ENCODE data around the gene SDK1. TPM values are rescaled to one million over a fixed set of nuclear protein-coding genes. Genes with fewer than 3 reads are reported as not detected.

Gene SDK1
- polyA plus RNA-seq, 2 of the 4 experiments (the other 2 are of a cell fraction): 0.12 to 0.28 TPM

DNA sequence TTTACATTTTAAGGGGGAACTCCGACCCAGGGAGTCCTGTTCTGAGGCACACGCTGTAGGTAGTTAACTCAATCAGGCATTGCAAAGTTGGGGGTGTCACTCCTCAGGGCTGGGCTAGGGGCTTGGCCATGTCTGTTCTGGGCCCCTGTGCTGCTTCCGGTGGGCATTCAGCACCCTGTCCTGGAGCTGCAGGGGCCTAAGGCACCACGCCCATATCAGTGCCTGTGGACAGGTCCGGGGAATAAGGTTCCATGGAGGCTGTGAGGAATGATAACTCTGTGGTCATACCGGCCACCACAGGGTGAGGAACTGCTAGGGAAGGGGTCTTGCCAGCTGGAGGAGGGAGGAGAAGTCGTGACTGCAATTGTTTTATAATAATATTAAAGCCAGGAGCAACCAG, 842.0 kb downstream of the SDK1 start:
- ChIA-PET POLR2A (no interaction called here), CTCF (no interaction called here)
- Histone ChIP-seq H3K27ac (no peak overlapping the region), H3K4me2 (no peak overlapping the region), H3K9me3 (no peaks in the 10 kb centered on the region), H3K4me3 (no peak overlapping the region), H3K4me1 (no peaks in the 10 kb centered on the region)
- FAIRE-seq (no peak), ATAC-seq (no peak), DNase-seq (ENCODE audit: low read depth in 1 of 2, low spot score in 1 of 2) (no peak)
- no peak for TF ChIP-seq RAD21 (conservative IDR thresholded peaks at IDR 0.05 in 1 of 2, IDR thresholded peaks at IDR 0.05 in 1 of 2)
- TF ChIP-seq NFE2L2 (conservative IDR thresholded peaks at IDR 0.05; ENCODE audit: low read length): no peak
- TF ChIP-seq, protein P1, sequence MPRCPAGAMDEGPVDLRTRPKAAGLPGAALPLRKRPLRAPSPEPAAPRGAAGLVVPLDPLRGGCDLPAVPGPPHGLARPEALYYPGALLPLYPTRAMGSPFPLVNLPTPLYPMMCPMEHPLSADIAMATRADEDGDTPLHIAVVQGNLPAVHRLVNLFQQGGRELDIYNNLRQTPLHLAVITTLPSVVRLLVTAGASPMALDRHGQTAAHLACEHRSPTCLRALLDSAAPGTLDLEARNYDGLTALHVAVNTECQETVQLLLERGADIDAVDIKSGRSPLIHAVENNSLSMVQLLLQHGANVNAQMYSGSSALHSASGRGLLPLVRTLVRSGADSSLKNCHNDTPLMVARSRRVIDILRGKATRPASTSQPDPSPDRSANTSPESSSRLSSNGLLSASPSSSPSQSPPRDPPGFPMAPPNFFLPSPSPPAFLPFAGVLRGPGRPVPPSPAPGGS (IDR thresholded peaks at IDR 0.05): no peak
- no peak for TF ChIP-seq RARB (CRISPR knock-in tag; IDR thresholded peaks at IDR 0.05)
- no peak for TF ChIP-seq EHF (CRISPR knock-in tag; IDR thresholded peaks at IDR 0.05)
- TF ChIP-seq, protein P2, sequence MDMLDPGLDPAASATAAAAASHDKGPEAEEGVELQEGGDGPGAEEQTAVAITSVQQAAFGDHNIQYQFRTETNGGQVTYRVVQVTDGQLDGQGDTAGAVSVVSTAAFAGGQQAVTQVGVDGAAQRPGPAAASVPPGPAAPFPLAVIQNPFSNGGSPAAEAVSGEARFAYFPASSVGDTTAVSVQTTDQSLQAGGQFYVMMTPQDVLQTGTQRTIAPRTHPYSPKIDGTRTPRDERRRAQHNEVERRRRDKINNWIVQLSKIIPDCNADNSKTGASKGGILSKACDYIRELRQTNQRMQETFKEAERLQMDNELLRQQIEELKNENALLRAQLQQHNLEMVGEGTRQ (IDR thresholded peaks at IDR 0.05): no peak
- TF ChIP-seq CBX8 (IDR thresholded peaks at IDR 0.05): no peak
- TF ChIP-seq, protein P3, sequence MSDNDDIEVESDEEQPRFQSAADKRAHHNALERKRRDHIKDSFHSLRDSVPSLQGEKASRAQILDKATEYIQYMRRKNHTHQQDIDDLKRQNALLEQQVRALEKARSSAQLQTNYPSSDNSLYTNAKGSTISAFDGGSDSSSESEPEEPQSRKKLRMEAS (IDR thresholded peaks at IDR 0.05): no peak
- TF ChIP-seq BHLHE40 (IDR thresholded peaks at IDR 0.05; ENCODE audit: low read depth, low read length): no peak
- 37% methylated on average over 5 of the region's 7 CpGs for WGBS (ENCODE audit: missing lambda C conversion rate)

DNA sequence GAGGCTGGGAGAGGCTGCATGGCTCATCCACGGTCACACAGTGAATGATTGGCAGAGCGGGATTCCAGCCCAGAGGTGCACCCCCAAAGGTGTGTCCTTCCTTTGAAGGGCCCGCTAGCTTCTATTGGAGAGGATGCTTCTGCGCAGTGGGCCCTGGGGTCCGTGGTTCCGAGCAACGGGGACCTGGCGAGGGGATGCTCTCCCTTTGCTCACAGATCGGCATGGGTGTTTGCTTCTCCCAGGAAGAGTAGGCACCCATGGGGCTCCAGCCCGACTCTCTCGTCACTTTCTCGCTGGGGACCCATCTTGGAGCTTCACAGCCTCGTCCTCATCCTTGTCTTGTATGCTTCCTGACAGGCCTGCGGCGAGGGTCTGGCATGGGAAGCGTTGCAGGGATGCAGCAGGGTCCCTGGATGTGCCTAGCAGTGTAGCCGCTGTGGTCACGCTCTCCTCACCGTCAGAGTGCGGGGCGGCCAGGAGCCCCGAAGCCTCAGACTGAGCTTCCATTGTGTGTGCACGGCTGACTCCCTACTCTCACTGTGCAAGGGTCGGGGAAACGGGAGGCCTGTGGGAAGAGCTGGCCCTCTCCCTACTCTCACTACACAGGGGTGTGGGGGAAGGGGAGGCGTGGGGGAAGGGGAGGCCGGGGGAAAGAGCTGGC, 842.6 kb downstream of the SDK1 start:
- POLR2A ChIA-PET: no interaction called here
- FAIRE-seq: no peak
- Histone ChIP-seq H3K9me3 (no peaks in the 10 kb centered on the region), H3K4me2 (no peak overlapping the region), H3K4me3 (no peak overlapping the region), H3K4me1 (no peaks in the 10 kb centered on the region), H3K27ac (no peak overlapping the region)
- CTCF ChIA-PET: interaction anchor here (0.6 kb wide), 1 partner anchor 75 kb away, joined by 3 read pairs; no protein-coding TSS in a partner anchor
- TF ChIP-seq ZSCAN20 (CRISPR knock-in tag; IDR thresholded peaks at IDR 0.05): no peak
- no peak for TF ChIP-seq ZC3H11A (IDR thresholded peaks at IDR 0.05)
- no peak for TF ChIP-seq HOXB5 (CRISPR knock-in tag; IDR thresholded peaks at IDR 0.05)
- no peak for TF ChIP-seq FOXS1 (CRISPR knock-in tag; IDR thresholded peaks at IDR 0.05)
- no peak for TF ChIP-seq HOXB13 (CRISPR knock-in tag; IDR thresholded peaks at IDR 0.05; ENCODE audit: low read depth)
- TF ChIP-seq BHLHE40 (IDR thresholded peaks at IDR 0.05; ENCODE audit: low read depth, low read length): no peak
- no peak for TF ChIP-seq RAD21 (conservative IDR thresholded peaks at IDR 0.05 in 1 of 2, IDR thresholded peaks at IDR 0.05 in 1 of 2)
- TF ChIP-seq, protein P4, sequence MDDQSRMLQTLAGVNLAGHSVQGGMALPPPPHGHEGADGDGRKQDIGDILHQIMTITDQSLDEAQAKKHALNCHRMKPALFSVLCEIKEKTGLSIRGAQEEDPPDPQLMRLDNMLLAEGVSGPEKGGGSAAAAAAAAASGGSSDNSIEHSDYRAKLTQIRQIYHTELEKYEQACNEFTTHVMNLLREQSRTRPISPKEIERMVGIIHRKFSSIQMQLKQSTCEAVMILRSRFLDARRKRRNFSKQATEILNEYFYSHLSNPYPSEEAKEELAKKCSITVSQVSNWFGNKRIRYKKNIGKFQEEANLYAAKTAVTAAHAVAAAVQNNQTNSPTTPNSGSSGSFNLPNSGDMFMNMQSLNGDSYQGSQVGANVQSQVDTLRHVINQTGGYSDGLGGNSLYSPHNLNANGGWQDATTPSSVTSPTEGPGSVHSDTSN (IDR thresholded peaks at IDR 0.05): no peak
- no peak for TF ChIP-seq EHF (CRISPR knock-in tag; IDR thresholded peaks at IDR 0.05)
- no peak for TF ChIP-seq HDAC2 (IDR thresholded peaks at IDR 0.05)
- TF ChIP-seq SREBF2 (IDR thresholded peaks at IDR 0.05): no peak
- TF ChIP-seq, protein P5, sequence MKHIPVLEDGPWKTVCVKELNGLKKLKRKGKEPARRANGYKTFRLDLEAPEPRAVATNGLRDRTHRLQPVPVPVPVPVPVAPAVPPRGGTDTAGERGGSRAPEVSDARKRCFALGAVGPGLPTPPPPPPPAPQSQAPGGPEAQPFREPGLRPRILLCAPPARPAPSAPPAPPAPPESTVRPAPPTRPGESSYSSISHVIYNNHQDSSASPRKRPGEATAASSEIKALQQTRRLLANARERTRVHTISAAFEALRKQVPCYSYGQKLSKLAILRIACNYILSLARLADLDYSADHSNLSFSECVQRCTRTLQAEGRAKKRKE (CRISPR knock-in tag; IDR thresholded peaks at IDR 0.05; ENCODE audit: low read depth): no peak
- no peak for TF ChIP-seq POLR2A (IDR thresholded peaks at IDR 0.05; ENCODE audit: low read length)
- no peak for TF ChIP-seq CHD2 (IDR thresholded peaks at IDR 0.05; ENCODE audit: low read length, partially characterized antibody)
- TF ChIP-seq KDM1A (IDR thresholded peaks at IDR 0.05; ENCODE audit: low read depth): no peak
- no peak for TF ChIP-seq CBX2 (IDR thresholded peaks at IDR 0.05; ENCODE audit: borderline replicate concordance, low read depth)
- TF ChIP-seq, protein P6, sequence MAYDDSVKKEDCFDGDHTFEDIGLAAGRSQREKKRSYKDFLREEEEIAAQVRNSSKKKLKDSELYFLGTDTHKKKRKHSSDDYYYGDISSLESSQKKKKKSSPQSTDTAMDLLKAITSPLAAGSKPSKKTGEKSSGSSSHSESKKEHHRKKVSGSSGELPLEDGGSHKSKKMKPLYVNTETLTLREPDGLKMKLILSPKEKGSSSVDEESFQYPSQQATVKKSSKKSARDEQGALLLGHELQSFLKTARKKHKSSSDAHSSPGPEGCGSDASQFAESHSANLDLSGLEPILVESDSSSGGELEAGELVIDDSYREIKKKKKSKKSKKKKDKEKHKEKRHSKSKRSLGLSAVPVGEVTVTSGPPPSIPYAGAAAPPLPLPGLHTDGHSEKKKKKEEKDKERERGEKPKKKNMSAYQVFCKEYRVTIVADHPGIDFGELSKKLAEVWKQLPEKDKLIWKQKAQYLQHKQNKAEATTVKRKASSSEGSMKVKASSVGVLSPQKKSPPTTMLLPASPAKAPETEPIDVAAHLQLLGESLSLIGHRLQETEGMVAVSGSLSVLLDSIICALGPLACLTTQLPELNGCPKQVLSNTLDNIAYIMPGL (CRISPR knock-in tag; IDR thresholded peaks at IDR 0.05; ENCODE audit: borderline replicate concordance): no peak
- no peak for TF ChIP-seq NPAS2 (CRISPR knock-in tag; IDR thresholded peaks at IDR 0.05; ENCODE audit: borderline replicate concordance)
- TF ChIP-seq GATA3 (IDR thresholded peaks at IDR 0.05; ENCODE audit: borderline replicate concordance): no peak
- ATAC-seq: no peak
- WGBS (ENCODE audit: missing lambda C conversion rate): 44% methylated on average over 21 of the region's 27 CpGs
- no peak for DNase-seq (ENCODE audit: low read depth in 1 of 2, low spot score in 1 of 2)

All from A549 (cell line).